ENCODE results near the gene CDC42SE2.
"Not testable (repeated sequence)": the region's sequence is repeated elsewhere in the genome, so short reads cannot be mapped to it uniquely, and the experiment has no call there.

Gene CDC42SE2

DNA sequence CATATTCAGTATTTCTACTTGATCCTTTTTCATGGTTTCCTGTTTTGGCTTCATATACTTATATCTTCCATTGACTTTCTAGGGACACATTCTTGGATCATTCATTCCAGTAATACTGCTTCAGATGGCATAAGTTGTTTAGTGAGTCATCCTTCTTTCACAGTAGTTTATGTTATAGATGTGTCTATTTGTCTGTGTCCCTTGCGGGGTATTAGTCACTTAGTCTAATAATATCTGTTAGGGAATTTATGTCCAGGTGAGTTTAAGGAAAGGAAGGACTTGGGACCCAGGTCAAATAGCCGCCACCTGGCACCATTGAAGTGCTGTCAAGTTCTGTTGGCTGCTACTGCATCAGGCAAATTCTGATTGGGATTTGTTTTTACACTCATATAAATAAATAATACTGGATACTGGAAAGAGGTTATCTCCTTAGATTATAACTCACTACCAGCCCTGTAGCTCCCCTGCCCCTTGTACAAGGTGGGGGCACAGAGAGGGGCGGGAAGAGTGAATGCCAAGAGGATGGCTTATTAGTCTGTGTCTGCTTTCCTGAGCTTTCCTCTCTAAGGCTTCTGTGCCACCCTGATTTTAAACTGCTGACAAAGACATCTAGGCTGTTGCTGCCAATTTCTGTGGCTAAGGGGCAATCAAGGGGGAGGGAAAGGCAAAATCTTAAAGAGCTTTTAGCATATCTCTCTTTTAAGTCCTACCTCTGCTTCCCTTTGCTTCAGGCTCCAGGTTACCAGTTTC lies 64.9 kb downstream of the CDC42SE2 start:
- no peak for DNase-seq

DNA sequence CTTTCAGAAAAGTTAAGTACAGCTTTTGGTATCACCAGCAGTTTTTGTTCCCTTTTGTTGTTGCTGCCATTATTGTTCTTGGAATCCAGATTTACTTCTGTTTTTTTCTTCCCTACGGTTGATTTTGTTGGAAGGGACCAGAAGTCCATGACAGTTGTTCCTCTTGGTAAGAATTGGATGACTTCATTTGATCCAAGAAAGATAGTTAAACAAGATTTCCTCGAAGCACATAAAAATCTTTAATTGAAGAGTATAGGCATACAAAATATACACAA lies 65.4 kb downstream of the CDC42SE2 start:
- DNase-seq, result no peak

GRCh38 chr5:131330031-131330430 lies 66.2 kb downstream of the CDC42SE2 start:
- no peak for DNase-seq

- DNase-seq, result not testable (repeated sequence)
Observed at GRCh38 chr5:131335756-131336155, 71.9 kb downstream of the CDC42SE2 start.

DNA sequence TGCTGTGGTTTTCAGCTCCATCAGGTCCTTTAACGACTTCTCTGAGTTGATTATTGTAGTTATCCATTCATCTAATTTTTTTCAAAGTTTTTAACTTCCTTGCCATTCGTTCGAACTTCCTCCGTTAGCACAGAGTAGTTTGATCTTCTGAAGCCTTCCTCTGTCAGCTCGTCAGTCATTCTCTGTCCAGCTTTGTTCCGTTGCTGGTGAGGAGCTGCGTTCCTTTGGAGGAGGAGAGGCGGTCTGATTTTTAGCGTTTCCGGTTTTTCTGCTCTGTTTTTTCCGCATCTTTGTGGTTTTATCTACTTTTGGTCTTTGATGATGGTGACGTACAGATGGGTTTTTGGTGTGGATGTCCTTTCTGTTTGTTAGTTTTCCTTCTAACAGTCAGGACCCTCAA lies 72.9 kb downstream of the CDC42SE2 start:
- DNase-seq, result not testable (repeated sequence)

- not testable (repeated sequence) for DNase-seq
Observed at GRCh38 chr5:131337240-131338050, 73.6 kb downstream of the CDC42SE2 start.

DNA sequence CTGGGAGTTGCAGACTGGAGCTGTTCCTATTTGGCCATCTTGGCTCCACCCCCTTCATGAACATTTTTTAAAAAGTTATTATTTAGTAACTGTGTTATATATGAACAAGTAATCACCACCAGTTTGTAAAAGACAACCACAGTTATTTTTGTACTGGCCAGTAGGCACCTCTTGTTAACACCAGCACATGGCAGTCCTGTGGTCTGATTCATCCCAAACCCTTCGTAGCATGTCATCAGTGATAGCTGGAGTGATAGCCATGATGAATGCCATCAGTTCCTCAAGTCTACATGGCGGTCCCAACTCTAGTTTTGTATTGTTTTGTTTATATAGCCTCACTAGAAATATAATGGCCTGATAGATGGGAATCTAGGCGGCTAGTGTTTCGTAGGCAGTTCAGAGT lies 74.2 kb downstream of the CDC42SE2 start:
- DNase-seq, result no peak

- DNase-seq, result not testable (repeated sequence)
Observed at GRCh38 chr5:131344288-131344687, 80.4 kb downstream of the CDC42SE2 start.

DNA sequence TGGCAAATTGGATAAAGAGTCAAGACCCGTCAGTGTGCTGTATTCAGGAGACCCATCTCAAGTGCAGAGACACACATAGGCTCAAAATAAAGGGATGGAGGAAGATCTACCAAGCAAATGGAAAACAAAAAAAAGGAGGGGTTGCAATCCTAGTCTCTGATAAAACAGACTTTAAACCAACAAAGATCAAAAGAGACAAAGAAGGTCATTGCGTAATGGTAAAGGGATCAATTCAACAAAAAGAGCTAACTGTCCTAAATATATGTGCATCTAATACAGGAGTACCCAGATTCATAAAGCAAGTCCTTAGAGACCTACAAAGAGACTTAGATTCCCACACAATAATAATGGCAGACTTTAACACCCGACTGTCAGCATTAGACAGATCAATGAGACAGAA lies 82.4 kb downstream of the CDC42SE2 start:
- not testable (repeated sequence) for DNase-seq

- no peak for DNase-seq
Observed at GRCh38 chr5:131353991-131354390, 90.1 kb downstream of the CDC42SE2 start.

- DNase-seq, result no peak
Observed at GRCh38 chr5:131355971-131356528, 92.2 kb downstream of the CDC42SE2 start.

GRCh38 chr5:131356619-131357018 lies 92.8 kb downstream of the CDC42SE2 start:
- no peak for DNase-seq

- DNase-seq, result no peak
Observed at GRCh38 chr5:131357739-131358561, 94.1 kb downstream of the CDC42SE2 start.

DNA sequence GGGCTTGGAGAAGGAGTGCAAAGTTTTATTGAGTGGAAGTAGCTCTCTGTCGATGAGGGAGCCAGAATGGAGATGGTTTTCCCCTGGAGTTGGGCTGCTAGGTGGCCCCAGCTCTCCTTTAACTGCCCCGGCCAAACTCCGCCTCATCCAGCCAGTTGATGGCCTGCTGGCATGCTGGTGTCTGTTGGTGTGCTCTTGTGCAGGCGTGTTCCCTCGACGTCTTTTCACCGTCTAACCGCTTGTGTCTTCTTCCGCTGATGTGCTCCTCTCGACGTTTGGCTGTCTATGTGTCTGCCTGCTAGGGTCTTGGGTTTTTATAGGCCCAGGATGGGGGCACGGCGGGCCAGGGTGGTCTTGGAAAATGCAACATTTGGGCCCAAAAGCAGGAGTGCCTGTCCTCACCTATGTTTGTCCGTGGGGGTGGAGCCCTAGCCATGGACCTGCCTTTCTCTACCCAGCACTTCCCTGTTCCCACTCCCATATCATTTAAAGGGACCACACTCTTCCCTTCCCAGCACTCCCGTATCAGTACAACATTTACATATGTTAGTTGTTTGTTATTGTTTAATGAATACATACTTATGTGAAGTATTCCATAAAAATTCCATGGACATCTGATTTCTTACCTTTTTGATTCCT lies 97.9 kb downstream of the CDC42SE2 start:
- DNase-seq, result no peak

- DNase-seq, result no peak
Observed at GRCh38 chr5:131363811-131364506, 100.1 kb downstream of the CDC42SE2 start.

DNA sequence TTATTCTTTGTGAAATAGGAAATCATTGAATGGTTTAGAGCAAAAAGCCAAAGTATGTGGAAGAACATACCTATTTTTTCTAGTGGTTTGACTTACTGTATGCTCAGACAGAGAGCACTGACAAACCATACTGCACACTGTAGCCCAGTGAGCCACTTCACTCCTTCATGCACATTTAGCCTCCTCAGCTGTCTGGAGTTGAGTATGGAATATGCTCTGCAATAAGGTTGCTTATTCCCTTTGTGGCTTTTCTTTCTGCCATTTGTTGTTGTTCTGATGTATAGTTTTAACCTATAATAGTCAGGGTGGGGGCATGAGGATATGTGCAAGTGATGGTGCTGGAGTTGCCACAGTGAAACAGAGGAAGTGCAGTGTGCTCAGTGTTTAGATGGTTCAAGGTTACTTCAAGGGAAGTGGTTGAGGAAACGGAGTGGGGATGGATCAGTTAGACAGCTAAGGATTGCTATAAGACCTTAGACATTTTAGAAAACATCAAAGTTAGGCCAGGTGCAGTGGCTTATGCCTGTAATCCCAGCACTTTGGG lies 100.7 kb downstream of the CDC42SE2 start:
- no peak for DNase-seq

- DNase-seq, result no peak
Observed at GRCh38 chr5:131366428-131366827, 102.6 kb downstream of the CDC42SE2 start.

GRCh38 chr5:131367219-131367860 lies 103.5 kb downstream of the CDC42SE2 start:
- no peak for DNase-seq

- DNase-seq, result no peak
Observed at GRCh38 chr5:131368866-131369265, 105.0 kb downstream of the CDC42SE2 start.

GRCh38 chr5:131369558-131369957 lies 105.7 kb downstream of the CDC42SE2 start:
- DNase-seq, result no peak

GRCh38 chr5:131371835-131372234 lies 108.0 kb downstream of the CDC42SE2 start:
- DNase-seq, result no peak
